ENCODE data around the gene RHEX. TPM values are rescaled to one million over a fixed set of nuclear protein-coding genes. Genes with fewer than 3 reads are reported as not detected.
A peak's percentile ranks its signal among the peaks of the same experiment; 100 is the strongest.

Gene RHEX
- polyA plus RNA-seq, 6 donors from 2014 or later = 0.28 to 5.3 (median 0.60) TPM

GRCh38 chr1:206098242-206098919 lies 45.4 kb downstream of the RHEX start:
- Mint-ChIP-seq H3K9me3 (no peaks in the 10 kb centered on the region), H3K4me3 (no peak overlapping the region), H3K36me3 (no peaks in the 10 kb centered on the region), H3K4me1 (peaks cover 33 to 47% (median 40%) of the 10 kb centered on the region in 3 donors), H3K27me3 (no peaks in the 10 kb centered on the region), H3K27ac (peak overlapping the region in 3 of 6 donors; percentile 13 to 93 (median 87))
- ATAC-seq (ENCODE audit: low read depth in 2 of 2) = no peak
- DNase-seq = no peak

DNA sequence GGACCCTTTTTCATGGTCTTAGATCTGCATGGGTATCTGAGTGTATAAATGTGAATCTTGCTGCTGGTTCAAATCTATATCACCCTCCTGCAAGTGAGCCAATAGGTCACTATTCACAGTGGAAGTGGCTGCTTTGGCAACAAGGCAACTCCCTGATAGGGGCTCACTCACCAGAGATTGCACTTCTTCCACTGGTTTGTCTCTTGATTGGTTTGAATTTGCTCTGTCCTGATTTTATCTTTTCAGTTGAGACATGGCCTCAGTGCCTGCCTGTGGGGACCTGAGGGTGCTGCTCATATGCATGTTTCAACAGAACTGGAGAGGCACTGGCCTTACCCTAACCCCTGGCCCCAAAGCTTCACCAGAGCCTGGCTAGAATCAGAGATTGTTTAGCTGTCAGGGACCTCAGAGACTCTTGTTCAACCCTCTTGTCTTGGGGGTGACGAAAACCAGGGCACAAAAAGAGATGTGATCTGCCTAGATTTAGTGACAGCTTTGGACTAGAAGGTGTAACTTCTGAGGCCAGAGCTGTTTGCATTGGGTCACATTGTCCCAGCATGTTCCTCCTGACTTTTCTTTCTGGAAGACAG lies 47.3 kb downstream of the RHEX start:
- peak overlapping the region in 2 of 6 donors; percentile 12 to 84 for H3K27ac Mint-ChIP-seq
- H3K36me3 Mint-ChIP-seq = no peaks in the 10 kb centered on the region
- no peaks in the 10 kb centered on the region for H3K9me3 Mint-ChIP-seq
- H3K27me3 Mint-ChIP-seq = no peaks in the 10 kb centered on the region
- H3K4me1 Mint-ChIP-seq = peaks cover 39 to 53% (median 45%) of the 10 kb centered on the region in 3 donors
- DNase-seq (no peak), ATAC-seq (ENCODE audit: low read depth in 2 of 2) (no peak)
- H3K4me3 Mint-ChIP-seq = peak overlapping the region in 1 of 8 donors; percentile 50

GRCh38 chr1:206101351-206102045 lies 48.5 kb downstream of the RHEX start:
- no peaks in the 10 kb centered on the region for H3K9me3 Mint-ChIP-seq
- ATAC-seq (ENCODE audit: low read depth in 2 of 2) (no peak), DNase-seq (no peak)
- peak overlapping the region in 2 of 6 donors; percentile 65 to 88 for H3K27ac Mint-ChIP-seq
- peaks cover 42 to 56% (median 47%) of the 10 kb centered on the region in 3 donors for H3K4me1 Mint-ChIP-seq
- no peak overlapping the region for H3K4me3 Mint-ChIP-seq
- no peaks in the 10 kb centered on the region for H3K36me3 Mint-ChIP-seq
- no peaks in the 10 kb centered on the region for H3K27me3 Mint-ChIP-seq

DNA sequence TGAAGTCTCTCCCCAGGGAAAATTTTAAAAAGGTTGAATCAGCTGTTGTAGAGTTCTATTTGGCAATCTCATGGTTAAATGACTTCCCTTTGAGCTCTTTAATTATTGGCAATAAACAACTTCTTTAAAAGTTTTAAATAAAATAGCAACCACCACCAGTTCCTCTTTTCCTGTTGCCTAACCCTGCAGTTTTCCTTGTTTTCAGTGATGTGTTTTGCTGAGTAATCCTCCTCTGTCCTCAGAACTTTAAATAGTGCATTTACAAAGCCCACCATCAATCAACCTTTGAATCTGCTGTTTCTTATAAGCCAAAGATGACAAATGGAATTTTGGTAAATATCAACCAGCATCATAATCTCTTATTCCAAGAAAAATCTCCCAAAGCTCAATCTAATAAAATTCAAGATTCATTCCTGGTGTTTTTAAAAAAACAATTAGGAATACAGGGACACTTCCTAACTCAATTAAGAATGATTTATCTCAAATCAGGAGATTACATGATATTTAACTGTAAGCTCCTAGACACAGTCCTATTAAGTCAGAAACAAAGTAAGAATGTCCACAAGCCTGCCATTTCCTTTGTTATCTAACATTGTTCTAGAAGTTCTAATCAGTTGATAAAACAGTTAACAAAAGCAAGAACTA lies 49.4 kb downstream of the RHEX start:
- Mint-ChIP-seq H3K27me3 (no peaks in the 10 kb centered on the region), H3K9me3 (no peaks in the 10 kb centered on the region), H3K27ac (peak overlapping the region in 2 of 6 donors; percentile 65 to 69), H3K4me1 (peaks cover 49 to 58% (median 51%) of the 10 kb centered on the region in 3 donors), H3K36me3 (no peaks in the 10 kb centered on the region), H3K4me3 (no peak overlapping the region)
- no peak for DNase-seq
- no peak for ATAC-seq (ENCODE audit: low read depth in 2 of 2)

- Mint-ChIP-seq H3K4me1 (peaks cover 38 to 53% (median 51%) of the 10 kb centered on the region in 3 donors), H3K27ac (peak overlapping the region in 5 of 6 donors; percentile 14 to 81 (median 29)), H3K9me3 (no peaks in the 10 kb centered on the region), H3K36me3 (no peaks in the 10 kb centered on the region), H3K27me3 (no peaks in the 10 kb centered on the region), H3K4me3 (no peak overlapping the region)
- ATAC-seq (ENCODE audit: low read depth in 2 of 2) (no peak), DNase-seq (no peak)
Observed at GRCh38 chr1:206103979-206104378, 51.0 kb downstream of the RHEX start.

GRCh38 chr1:206105464-206105995 lies 52.6 kb downstream of the RHEX start:
- no peak for DNase-seq
- peak overlapping the region in 2 of 6 donors; percentile 24 to 59 for H3K27ac Mint-ChIP-seq
- H3K4me3 Mint-ChIP-seq = no peak overlapping the region
- H3K27me3 Mint-ChIP-seq = peaks cover 0 to 5% (median 0%) of the 10 kb centered on the region in 3 donors
- ATAC-seq (ENCODE audit: low read depth in 2 of 2) = no peak
- H3K36me3 Mint-ChIP-seq = no peaks in the 10 kb centered on the region
- H3K4me1 Mint-ChIP-seq = peaks cover 30 to 41% (median 41%) of the 10 kb centered on the region in 3 donors
- no peaks in the 10 kb centered on the region for H3K9me3 Mint-ChIP-seq

GRCh38 chr1:206106328-206107167 lies 53.6 kb downstream of the RHEX start:
- H3K27ac Mint-ChIP-seq = peak overlapping the region in 2 of 6 donors; percentile 7 to 24
- no peaks in the 10 kb centered on the region for H3K36me3 Mint-ChIP-seq
- H3K9me3 Mint-ChIP-seq = no peaks in the 10 kb centered on the region
- DNase-seq (peak; percentile 73), ATAC-seq (ENCODE audit: low read depth in 2 of 2) (peak; percentile 94 to 95)
- H3K27me3 Mint-ChIP-seq = peaks cover 0 to 5% (median 0%) of the 10 kb centered on the region in 3 donors
- peaks cover 20 to 31% (median 31%) of the 10 kb centered on the region in 3 donors for H3K4me1 Mint-ChIP-seq
- H3K4me3 Mint-ChIP-seq = no peak overlapping the region

DNA sequence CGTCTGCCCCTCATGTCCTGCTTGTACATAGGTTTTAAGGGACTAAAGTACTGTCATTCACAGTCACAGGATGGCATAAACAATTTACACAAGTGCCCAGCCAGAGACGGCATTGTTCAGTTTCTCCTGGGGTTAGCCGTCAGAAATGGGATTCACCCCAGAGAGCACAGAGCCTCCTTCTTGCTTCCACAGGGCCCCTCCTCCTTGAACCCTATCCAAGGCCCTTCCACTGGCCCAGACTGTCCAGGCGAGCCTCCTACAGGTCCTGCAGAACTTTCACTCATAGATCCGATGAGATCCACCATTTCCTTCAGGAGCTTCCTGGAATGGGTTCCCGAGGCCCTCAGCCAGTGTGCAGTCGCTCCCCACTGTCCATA lies 54.2 kb downstream of the RHEX start:
- Mint-ChIP-seq H3K4me3 (no peak overlapping the region), H3K4me1 (peaks cover 14 to 25% (median 25%) of the 10 kb centered on the region in 3 donors), H3K36me3 (no peaks in the 10 kb centered on the region), H3K9me3 (no peaks in the 10 kb centered on the region), H3K27me3 (peaks cover 0 to 5% (median 0%) of the 10 kb centered on the region in 3 donors), H3K27ac (peak overlapping the region in 1 of 6 donors; percentile 17)
- ATAC-seq (ENCODE audit: low read depth in 2 of 2) (no peak), DNase-seq (no peak)

DNA sequence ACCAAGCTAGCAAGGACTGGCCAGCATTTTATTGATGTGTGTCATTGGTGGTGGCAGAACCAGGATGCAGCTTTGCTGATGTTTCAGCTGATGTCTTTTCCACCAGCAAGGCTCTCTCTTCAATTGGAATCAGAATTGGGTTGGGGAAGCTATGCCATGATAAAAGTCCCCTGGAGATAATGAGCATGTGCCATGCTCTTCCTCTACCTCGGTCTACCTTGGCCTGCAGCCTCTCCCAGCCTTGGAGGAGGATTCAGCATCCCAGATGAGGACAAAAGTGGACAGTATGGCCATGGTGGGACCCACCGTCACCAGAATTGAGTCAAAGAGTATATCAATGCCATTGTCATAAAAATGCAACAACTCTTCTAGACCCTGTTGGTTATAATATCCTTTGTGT lies 55.7 kb downstream of the RHEX start:
- DNase-seq (no peak), ATAC-seq (ENCODE audit: low read depth in 2 of 2) (no peak)
- no peaks in the 10 kb centered on the region for H3K36me3 Mint-ChIP-seq
- peaks cover 0 to 5% (median 0%) of the 10 kb centered on the region in 3 donors for H3K27me3 Mint-ChIP-seq
- no peak overlapping the region for H3K4me3 Mint-ChIP-seq
- no peaks in the 10 kb centered on the region for H3K9me3 Mint-ChIP-seq
- H3K27ac Mint-ChIP-seq = no peak overlapping the region
- peaks cover 10 to 18% (median 13%) of the 10 kb centered on the region in 3 donors for H3K4me1 Mint-ChIP-seq

DNA sequence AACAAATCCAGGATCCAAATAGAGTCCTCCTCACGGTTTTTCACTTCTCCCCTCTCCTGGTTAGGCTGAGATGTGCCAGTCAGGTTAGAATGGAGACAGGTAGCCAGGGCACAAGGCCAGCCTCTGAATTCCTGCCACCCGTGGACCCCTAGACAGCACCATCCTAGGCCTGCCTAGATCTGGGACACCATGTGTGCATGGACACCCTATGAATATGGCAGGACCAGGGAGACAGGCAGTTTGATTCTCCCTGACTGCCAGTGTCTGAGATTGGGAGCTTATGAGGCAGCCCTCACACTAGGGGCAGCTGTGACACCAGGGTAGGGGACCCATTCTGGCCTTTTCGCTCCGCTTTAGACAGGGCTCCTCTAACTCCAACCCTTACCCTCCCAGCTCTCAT lies 56.7 kb downstream of the RHEX start:
- DNase-seq (no peak), ATAC-seq (ENCODE audit: low read depth in 2 of 2) (no peak)
- peaks cover 0 to 5% (median 0%) of the 10 kb centered on the region in 3 donors for H3K27me3 Mint-ChIP-seq
- no peaks in the 10 kb centered on the region for H3K36me3 Mint-ChIP-seq
- no peaks in the 10 kb centered on the region for H3K9me3 Mint-ChIP-seq
- no peak overlapping the region for H3K27ac Mint-ChIP-seq
- peaks cover 5 to 12% (median 5%) of the 10 kb centered on the region in 3 donors for H3K4me1 Mint-ChIP-seq
- no peak overlapping the region for H3K4me3 Mint-ChIP-seq

DNA sequence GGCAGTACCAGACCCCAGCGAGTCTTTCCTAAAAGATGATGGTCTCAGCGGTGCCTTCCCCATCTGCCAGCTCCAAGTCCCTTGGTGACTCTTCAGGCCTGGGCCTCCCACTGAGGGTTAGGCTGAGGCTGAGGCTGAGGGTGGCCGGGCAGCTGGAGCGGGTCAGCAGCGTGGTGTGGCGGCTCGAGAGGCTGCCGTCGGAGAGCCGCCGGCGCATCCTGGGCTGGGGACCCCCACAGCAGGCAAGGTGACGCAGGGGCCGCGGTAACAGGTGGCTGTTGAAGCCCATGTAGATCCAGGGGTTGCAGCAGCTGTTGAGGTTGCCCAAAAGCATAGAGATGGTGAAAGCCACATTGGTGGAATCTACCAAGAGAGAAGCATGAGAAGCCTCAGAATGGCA lies 57.2 kb downstream of the RHEX start:
- peaks cover 0 to 5% (median 0%) of the 10 kb centered on the region in 3 donors for H3K27me3 Mint-ChIP-seq
- ATAC-seq (ENCODE audit: low read depth in 2 of 2) (no peak), DNase-seq (no peak)
- no peaks in the 10 kb centered on the region for H3K9me3 Mint-ChIP-seq
- no peaks in the 10 kb centered on the region for H3K36me3 Mint-ChIP-seq
- H3K27ac Mint-ChIP-seq = no peak overlapping the region
- H3K4me1 Mint-ChIP-seq = peaks cover 5 to 12% (median 5%) of the 10 kb centered on the region in 3 donors
- H3K4me3 Mint-ChIP-seq = no peak overlapping the region

- peaks cover 0 to 5% (median 0%) of the 10 kb centered on the region in 3 donors for H3K27me3 Mint-ChIP-seq
- no peaks in the 10 kb centered on the region for H3K36me3 Mint-ChIP-seq
- no peak overlapping the region for H3K4me3 Mint-ChIP-seq
- H3K4me1 Mint-ChIP-seq = peaks cover 5 to 12% (median 7%) of the 10 kb centered on the region in 3 donors
- DNase-seq (no peak), ATAC-seq (ENCODE audit: low read depth in 2 of 2) (no peak)
- H3K27ac Mint-ChIP-seq = no peak overlapping the region
- H3K9me3 Mint-ChIP-seq = no peaks in the 10 kb centered on the region
Observed at GRCh38 chr1:206110820-206111219, 57.8 kb downstream of the RHEX start.
